Measurements from ENCODE around the gene PIGM. TPM values are rescaled to one million over a fixed set of nuclear protein-coding genes. Genes with fewer than 3 reads are reported as not detected.

Gene PIGM
- total and polyA plus RNA-seq, 2 of the 13 experiments (the other 11 are each of a cell fraction or from before 2014, with no cell fraction given) = 3.4 to 4.6 TPM

GRCh38 chr1:160053548-160054365, 22.0 kb upstream of the PIGM start (continued):
- TF ChIP-seq ZFP91 (CRISPR knock-in tag; IDR thresholded peaks at IDR 0.05; ENCODE audit: borderline replicate concordance) = peak; percentile 41; the same call in 1 of the 2 replicates
- TF ChIP-seq TEAD2 (CRISPR knock-in tag; IDR thresholded peaks at IDR 0.05) = no peak
- peak; percentile 76 for TF ChIP-seq ZNF24 (IDR thresholded peaks at IDR 0.05)
- peak; percentile 81 for TF ChIP-seq ELF3 (CRISPR knock-in tag; IDR thresholded peaks at IDR 0.05)
- TF ChIP-seq, protein P1, sequence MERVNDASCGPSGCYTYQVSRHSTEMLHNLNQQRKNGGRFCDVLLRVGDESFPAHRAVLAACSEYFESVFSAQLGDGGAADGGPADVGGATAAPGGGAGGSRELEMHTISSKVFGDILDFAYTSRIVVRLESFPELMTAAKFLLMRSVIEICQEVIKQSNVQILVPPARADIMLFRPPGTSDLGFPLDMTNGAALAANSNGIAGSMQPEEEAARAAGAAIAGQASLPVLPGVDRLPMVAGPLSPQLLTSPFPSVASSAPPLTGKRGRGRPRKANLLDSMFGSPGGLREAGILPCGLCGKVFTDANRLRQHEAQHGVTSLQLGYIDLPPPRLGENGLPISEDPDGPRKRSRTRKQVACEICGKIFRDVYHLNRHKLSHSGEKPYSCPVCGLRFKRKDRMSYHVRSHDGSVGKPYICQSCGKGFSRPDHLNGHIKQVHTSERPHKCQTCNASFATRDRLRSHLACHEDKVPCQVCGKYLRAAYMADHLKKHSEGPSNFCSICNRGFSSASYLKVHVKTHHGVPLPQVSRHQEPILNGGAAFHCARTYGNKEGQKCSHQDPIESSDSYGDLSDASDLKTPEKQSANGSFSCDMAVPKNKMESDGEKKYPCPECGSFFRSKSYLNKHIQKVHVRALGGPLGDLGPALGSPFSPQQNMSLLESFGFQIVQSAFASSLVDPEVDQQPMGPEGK (CRISPR knock-in tag; IDR thresholded peaks at IDR 0.05) = peak; percentile 89
- no peak for TF ChIP-seq ZNF7 (CRISPR knock-in tag; IDR thresholded peaks at IDR 0.05)
- no peak for TF ChIP-seq ZNF282 (IDR thresholded peaks at IDR 0.05; ENCODE audit: partially characterized antibody)
- no peak for TF ChIP-seq IKZF4 (CRISPR knock-in tag; IDR thresholded peaks at IDR 0.05; ENCODE audit: borderline replicate concordance, low read depth, not compliant biosample characterization)
- TF ChIP-seq ZNF564 (CRISPR knock-in tag; IDR thresholded peaks at IDR 0.05) = no peak
- TF ChIP-seq ZNF350 (CRISPR knock-in tag; IDR thresholded peaks at IDR 0.05; ENCODE audit: borderline replicate concordance, low read depth) = peak; percentile 50; the same call in 1 of the 2 replicates
- peak; percentile 55; the same call in 1 of the 2 replicates for TF ChIP-seq RBFOX2 (IDR thresholded peaks at IDR 0.05; ENCODE audit: low read depth, low read length)
- peak; percentile 98 for TF ChIP-seq TCF7 (IDR thresholded peaks at IDR 0.05; ENCODE audit: low read depth)
- TF ChIP-seq MYC (CRISPR knock-in tag; IDR thresholded peaks at IDR 0.05; ENCODE audit: borderline replicate concordance) = no peak; the same call in 1 of the 2 replicates
- peak; percentile 78; the same call in 1 of the 2 replicates for TF ChIP-seq MED13 (CRISPR knock-in tag; IDR thresholded peaks at IDR 0.05)
- peak; percentile 31; the same call in 1 of the 2 replicates for TF ChIP-seq GABPB1 (CRISPR knock-in tag; IDR thresholded peaks at IDR 0.05)
- TF ChIP-seq GATAD1 (CRISPR knock-in tag; IDR thresholded peaks at IDR 0.05) = 0 out of 2 replicates have a peak, but pooled peaks have one; percentile 11
- peak; percentile 65; the same call in 1 of the 2 replicates for TF ChIP-seq ZNF788 (CRISPR knock-in tag; IDR thresholded peaks at IDR 0.05; ENCODE audit: borderline replicate concordance)
- TF ChIP-seq ZNF556 (CRISPR knock-in tag; IDR thresholded peaks at IDR 0.05; ENCODE audit: borderline replicate concordance) = 0 out of 2 replicates have a peak, but pooled peaks have one; percentile 31
- TF ChIP-seq ZNF232 (CRISPR knock-in tag; IDR thresholded peaks at IDR 0.05; ENCODE audit: borderline replicate concordance) = no peak
- 0 out of 2 replicates have a peak, but pooled peaks have one; percentile 23 for TF ChIP-seq ZNF644 (CRISPR knock-in tag; IDR thresholded peaks at IDR 0.05; ENCODE audit: low read depth)
